Fibroblast of lung (primary cell): ENCODE data around the gene FOXP2. TPM values are rescaled to one million over a fixed set of nuclear protein-coding genes. Genes with fewer than 3 reads are reported as not detected.

ENCODE experiments used
- DNase-seq, 2 donors: peaks; one replicate each; pipeline versions ENCODE4 v3.0.0 to v3.0.0-alpha.2; 2010; ENCODE audit warnings: low read depth in 2 of 2
- H2AFZ ChIP-seq: 2 replicates; pipeline ENCODE4 v1.5.1; 2012; ENCODE audit warnings: low read length, control low read depth, inconsistent platforms
- H3K27ac ChIP-seq: 2 replicates; pipeline ENCODE4 v1.5.1; 2011; ENCODE audit warnings: low read length, control low read depth; ENCODE audit not compliant: insufficient read depth
- H3K27me3 ChIP-seq: 2 replicates; pipeline ENCODE4 v1.5.1; 2011; ENCODE audit warnings: mild to moderate bottlenecking, low read length; ENCODE audit not compliant: control insufficient read depth, insufficient read depth
- H3K36me3 ChIP-seq: 2 replicates; pipeline ENCODE4 v1.5.1; 2011; ENCODE audit warnings: low read length; ENCODE audit not compliant: control insufficient read depth, insufficient read depth
- H3K4me1 ChIP-seq: 2 replicates; pipeline ENCODE4 v1.5.1; 2011; ENCODE audit warnings: low read length; ENCODE audit not compliant: control insufficient read depth, insufficient read depth; ENCODE audit errors: extremely low read depth
- H3K4me2 ChIP-seq: 2 replicates; pipeline ENCODE4 v1.5.1; 2011; ENCODE audit warnings: low read length, control low read depth; ENCODE audit not compliant: insufficient read depth; ENCODE audit errors: extremely low read depth
- H3K4me3 ChIP-seq, 4 experiments: fragments of 200-600 bp in 1 of 4; sonication (generic) in 1 of 4; replicated peaks in 1 of 4; 2 replicates each; pipeline ENCODE4 v1.5.1; 2011 to 2016; ENCODE audit warnings: low read length in 4 of 4, low read depth in 3 of 4, mild to moderate bottlenecking in 3 of 4, control low read depth in 2 of 4, inconsistent platforms in 1 of 4, mixed read lengths in 1 of 4; ENCODE audit not compliant: insufficient read depth in 1 of 4; ENCODE audit errors: control extremely low read depth in 1 of 4
- H3K79me2 ChIP-seq: 2 replicates; pipeline ENCODE4 v1.5.1; 2012; ENCODE audit warnings: mild to moderate bottlenecking, low read length, inconsistent platforms; ENCODE audit not compliant: control insufficient read depth, insufficient read depth
- H3K9ac ChIP-seq: 2 replicates; pipeline ENCODE4 v1.5.1; 2011; ENCODE audit warnings: mild to moderate bottlenecking, low read length, control low read depth; ENCODE audit not compliant: insufficient read depth
- H3K9me3 ChIP-seq: 2 replicates; pipeline ENCODE4 v1.5.1; 2012; ENCODE audit warnings: low read depth, low read length; ENCODE audit not compliant: control insufficient read depth, insufficient read depth
- H4K20me1 ChIP-seq: 2 replicates; pipeline ENCODE4 v1.5.1; 2011; ENCODE audit warnings: low read length; ENCODE audit not compliant: control insufficient read depth, insufficient read depth; ENCODE audit errors: extremely low read depth
- EZH2 ChIP-seq: IDR thresholded peaks from 2 replicates; pipeline ENCODE4 v1.5.1; 2012; ENCODE audit warnings: low read length, control low read depth, mild to moderate bottlenecking; ENCODE audit errors: missing control alignments
- polyA plus RNA-seq, 2 donors: library from polyadenylated mRNA; depleted of rRNA in 1 of 2; stranded (reverse) in 1 of 2; unstranded in 1 of 2; fragments of >200 nt; gene quantifications; 2 replicates each; pipeline ENCODE4 v1.2.1, GENCODE V29; 2011 to 2012; ENCODE audit warnings: missing spikeins in 1 of 2
- total RNA-seq: library from RNA; depleted of rRNA; stranded (reverse); fragments of >200 nt; gene quantifications from 2 replicates; pipeline ENCODE4 v1.2.1, GENCODE V29; 2014
- TF ChIP-seq, protein P1 (sequence below), 2 donors: IDR thresholded peaks in 1 of 2; conservative IDR thresholded peaks in 1 of 2; 1 replicate in 1 of 2; 2 replicates in 1 of 2; pipeline ENCODE4 v1.5.1; 2011 to 2012; ENCODE audit warnings: low read length in 2 of 2, control low read depth in 1 of 2, inconsistent platforms in 1 of 2, low read depth in 1 of 2, mild to moderate bottlenecking in 1 of 2

Gene FOXP2
- total and polyA plus RNA-seq, 2 donors (not counting 1 experiment from before 2014, with no cell fraction given): 2.8 to 8.4 TPM

DNA sequence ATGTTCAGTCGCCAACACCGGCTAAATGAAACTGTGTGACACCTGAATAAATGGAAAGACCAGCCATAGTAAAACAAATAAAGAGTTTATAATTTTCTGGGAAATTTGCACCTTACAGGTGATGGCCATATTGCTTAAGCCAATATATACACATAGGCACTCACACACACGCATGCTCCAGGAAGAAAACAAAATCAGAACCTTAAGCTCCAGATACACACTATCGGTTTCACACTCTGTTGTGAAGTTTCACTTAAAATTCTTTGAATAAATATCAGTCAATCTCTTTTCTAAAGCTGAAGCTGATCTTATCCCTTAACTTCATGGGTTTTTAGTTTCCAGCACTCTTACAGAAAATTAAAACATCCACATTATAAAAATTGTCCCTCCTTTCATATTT, 280.6 kb downstream of the FOXP2 start:
- Histone ChIP-seq H3K9ac (no peak overlapping the region), H3K27me3 (no peaks in the 10 kb centered on the region), H3K4me2 (no peak overlapping the region), H3K36me3 (no peaks in the 10 kb centered on the region), H2AFZ (no peak overlapping the region), H3K9me3 (no peaks in the 10 kb centered on the region), H3K4me1 (no peaks in the 10 kb centered on the region), H3K4me3 (no peak overlapping the region), H3K79me2 (no peaks in the 10 kb centered on the region), H4K20me1 (no peaks in the 10 kb centered on the region), H3K27ac (no peak overlapping the region)
- no peak for DNase-seq
- TF ChIP-seq EZH2: no peak
- TF ChIP-seq, protein P1, sequence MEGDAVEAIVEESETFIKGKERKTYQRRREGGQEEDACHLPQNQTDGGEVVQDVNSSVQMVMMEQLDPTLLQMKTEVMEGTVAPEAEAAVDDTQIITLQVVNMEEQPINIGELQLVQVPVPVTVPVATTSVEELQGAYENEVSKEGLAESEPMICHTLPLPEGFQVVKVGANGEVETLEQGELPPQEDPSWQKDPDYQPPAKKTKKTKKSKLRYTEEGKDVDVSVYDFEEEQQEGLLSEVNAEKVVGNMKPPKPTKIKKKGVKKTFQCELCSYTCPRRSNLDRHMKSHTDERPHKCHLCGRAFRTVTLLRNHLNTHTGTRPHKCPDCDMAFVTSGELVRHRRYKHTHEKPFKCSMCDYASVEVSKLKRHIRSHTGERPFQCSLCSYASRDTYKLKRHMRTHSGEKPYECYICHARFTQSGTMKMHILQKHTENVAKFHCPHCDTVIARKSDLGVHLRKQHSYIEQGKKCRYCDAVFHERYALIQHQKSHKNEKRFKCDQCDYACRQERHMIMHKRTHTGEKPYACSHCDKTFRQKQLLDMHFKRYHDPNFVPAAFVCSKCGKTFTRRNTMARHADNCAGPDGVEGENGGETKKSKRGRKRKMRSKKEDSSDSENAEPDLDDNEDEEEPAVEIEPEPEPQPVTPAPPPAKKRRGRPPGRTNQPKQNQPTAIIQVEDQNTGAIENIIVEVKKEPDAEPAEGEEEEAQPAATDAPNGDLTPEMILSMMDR (conservative IDR thresholded peaks at IDR 0.05 in 1 of 2, IDR thresholded peaks at IDR 0.05 in 1 of 2; ENCODE audit: low read depth in 1 of 2, low read length in 2 of 2): no peak

DNA sequence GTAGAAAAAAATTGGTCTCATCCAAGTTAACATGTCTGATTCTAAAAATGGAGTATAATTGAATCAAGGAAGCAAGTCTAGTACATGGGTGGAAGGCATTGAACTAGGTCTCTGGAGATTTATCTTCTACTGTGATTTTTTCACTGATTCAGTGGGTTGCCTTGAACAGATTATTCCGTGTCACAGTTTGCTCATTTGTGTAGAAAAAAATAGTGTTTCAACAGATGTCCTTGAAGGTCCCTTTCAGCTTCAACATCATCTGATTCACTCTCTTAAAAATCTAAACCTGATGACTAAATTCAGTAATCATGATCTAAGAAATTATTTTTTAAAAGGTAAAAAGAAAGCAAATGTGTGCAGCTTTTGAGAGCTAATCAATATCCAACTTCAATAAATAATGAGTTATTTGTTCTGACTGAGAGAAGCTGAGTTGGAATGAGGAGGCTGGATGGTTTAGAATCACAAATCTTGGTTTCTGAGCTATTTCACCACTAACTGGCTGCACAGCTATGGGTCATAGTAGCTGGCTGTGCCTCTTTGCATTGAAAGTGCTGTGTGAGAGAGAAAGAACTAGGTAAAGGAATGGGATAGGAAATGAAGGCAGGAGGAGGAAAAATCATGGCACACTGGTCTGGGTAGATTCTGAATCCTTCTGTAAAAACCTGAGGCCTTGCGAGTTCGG, 285.8 kb downstream of the FOXP2 start:
- no peak for TF ChIP-seq EZH2
- TF ChIP-seq, protein P1 (conservative IDR thresholded peaks at IDR 0.05 in 1 of 2, IDR thresholded peaks at IDR 0.05 in 1 of 2; ENCODE audit: low read depth in 1 of 2, low read length in 2 of 2): no peak
- no peak for DNase-seq
- H4K20me1 ChIP-seq: no peaks in the 10 kb centered on the region

DNA sequence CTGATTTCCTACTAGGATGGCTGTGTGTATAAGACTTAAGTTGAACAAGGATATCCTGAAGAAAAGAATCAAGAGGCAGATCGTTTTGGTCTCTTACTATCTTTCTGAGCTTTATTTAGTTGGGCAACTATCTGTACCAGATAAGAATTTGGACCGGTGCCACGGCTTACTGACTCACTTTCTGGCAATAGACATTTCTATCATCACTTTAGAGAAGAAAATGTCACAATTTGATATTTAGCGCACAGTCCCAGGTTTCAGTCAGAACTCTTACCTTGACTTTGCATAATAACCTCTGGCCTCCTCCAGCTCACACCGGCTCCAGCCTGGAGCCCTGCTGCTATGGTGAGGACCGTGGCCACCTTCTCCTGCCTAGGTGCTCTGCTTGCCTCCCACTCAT, 289.1 kb downstream of the FOXP2 start:
- Histone ChIP-seq H3K36me3 (no peaks in the 10 kb centered on the region), H3K9ac (no peak overlapping the region), H4K20me1 (no peaks in the 10 kb centered on the region), H3K4me2 (no peak overlapping the region), H3K4me3 (no peak overlapping the region), H3K27me3 (no peaks in the 10 kb centered on the region), H3K79me2 (no peaks in the 10 kb centered on the region), H3K9me3 (no peaks in the 10 kb centered on the region), H2AFZ (no peak overlapping the region), H3K4me1 (no peaks in the 10 kb centered on the region), H3K27ac (no peak overlapping the region)
- TF ChIP-seq, protein P1 (conservative IDR thresholded peaks at IDR 0.05 in 1 of 2, IDR thresholded peaks at IDR 0.05 in 1 of 2; ENCODE audit: low read depth in 1 of 2, low read length in 2 of 2): no peak
- no peak for TF ChIP-seq EZH2
- peak; percentile 41 to 48 for DNase-seq

More for the DNA sequence above, 285.8 kb downstream of the FOXP2 start:
- Histone ChIP-seq H3K27ac (no peak overlapping the region), H3K4me2 (no peak overlapping the region), H3K79me2 (no peaks in the 10 kb centered on the region), H2AFZ (no peak overlapping the region), H3K9ac (no peak overlapping the region), H3K4me3 (no peak overlapping the region), H3K36me3 (no peaks in the 10 kb centered on the region), H3K9me3 (no peaks in the 10 kb centered on the region), H3K27me3 (no peaks in the 10 kb centered on the region), H3K4me1 (no peaks in the 10 kb centered on the region)
